Testis (tissue), 3 donors: ENCODE results near the gene ELL2. TPM values are rescaled to one million over a fixed set of nuclear protein-coding genes. Genes with fewer than 3 reads are reported as not detected.

Experiments used
- DNase-seq: peaks from one replicate; pipeline ENCODE4 v3.0.0-alpha.2; 2019
- H3K27ac ChIP-seq, 2 donors: fragments of 200-600 bp; sonication (generic); one replicate each; pipeline ENCODE4 v1.5.1; 2019
- H3K27me3 ChIP-seq: fragments of 200-600 bp; sonication (generic); one replicate; pipeline ENCODE4 v1.5.1; 2019
- H3K36me3 ChIP-seq: fragments of 200-600 bp; sonication (generic); one replicate; pipeline ENCODE4 v1.5.1; 2017; ENCODE audit warnings: low read depth; ENCODE audit errors: missing control alignments
- H3K4me1 ChIP-seq: fragments of 200-600 bp; sonication (generic); one replicate; pipeline ENCODE4 v1.5.1; 2019
- H3K4me3 ChIP-seq, 2 donors: fragments of 200-600 bp; sonication (generic); one replicate each; pipeline ENCODE4 v1.5.1; 2017 to 2019
- H3K9me3 ChIP-seq: fragments of 200-600 bp; sonication (generic); one replicate; pipeline ENCODE4 v1.5.1; 2017
- POLR2A ChIP-seq: fragments of 450-650 bp; IDR thresholded peaks from one replicate; pipeline ENCODE4 v1.6.1; 2017; ENCODE audit warnings: antibody characterized with exemption, mild to moderate bottlenecking, moderate library complexity
- WGBS, 2 donors: methylation state at CpG; one replicate each; pipeline ENCODE4 v1.1.5; 2018; 5-methylcytosine and 5-hydroxymethylcytosine counted together
- intact Hi-C: fragments of 100-400 bp; cut with DNase I; formaldehyde crosslinking; loops from one replicate; pipeline ENCODE4 v1.15.1; 2023; ENCODE audit warnings: low total_unique reads
- polyA plus RNA-seq: library from polyadenylated mRNA; stranded (reverse); fragments of 350-450 nt; fragmentation: Illumina TruSeq; extraction: RNeasy Lipid Tissue Mini Kit (QIAGEN cat#74804); gene quantifications from one replicate; pipeline ENCODE4 v1.2.3, GENCODE V29; 2014; ENCODE audit warnings: low read depth, low replicate concordance; ENCODE audit not compliant: insufficient read depth
- total RNA-seq, 2 donors: library from RNA; depleted of rRNA; stranded (reverse); fragments of >200 nt; gene quantifications; one replicate each; pipeline ENCODE4 v1.2.3, GENCODE V29; 2016
- TF ChIP-seq, protein P1 (sequence below), 3 experiments: fragments of 450-650 bp in 2 of 3; fragments of 200-600 bp in 1 of 3; sonication (generic) in 1 of 3; IDR thresholded peaks; one replicate each; pipeline ENCODE4 v1.5.1; 2016 to 2019; ENCODE audit warnings: antibody characterized with exemption in 3 of 3, mild to moderate bottlenecking in 2 of 3, moderate library complexity in 1 of 3

The ELL2 gene
- total and polyA plus RNA-seq, 3 donors from 2014 or later: 32.1 to 87.3 (median 78.9) TPM

- Histone ChIP-seq H3K4me1 (no peaks in the 10 kb centered on the region), H3K27me3 (no peaks in the 10 kb centered on the region), H3K9me3 (no peaks in the 10 kb centered on the region), H3K27ac (no peak overlapping the region), H3K36me3 (no peaks in the 10 kb centered on the region), H3K4me3 (no peak overlapping the region)
- no peak for DNase-seq
- TF ChIP-seq, protein P1, sequence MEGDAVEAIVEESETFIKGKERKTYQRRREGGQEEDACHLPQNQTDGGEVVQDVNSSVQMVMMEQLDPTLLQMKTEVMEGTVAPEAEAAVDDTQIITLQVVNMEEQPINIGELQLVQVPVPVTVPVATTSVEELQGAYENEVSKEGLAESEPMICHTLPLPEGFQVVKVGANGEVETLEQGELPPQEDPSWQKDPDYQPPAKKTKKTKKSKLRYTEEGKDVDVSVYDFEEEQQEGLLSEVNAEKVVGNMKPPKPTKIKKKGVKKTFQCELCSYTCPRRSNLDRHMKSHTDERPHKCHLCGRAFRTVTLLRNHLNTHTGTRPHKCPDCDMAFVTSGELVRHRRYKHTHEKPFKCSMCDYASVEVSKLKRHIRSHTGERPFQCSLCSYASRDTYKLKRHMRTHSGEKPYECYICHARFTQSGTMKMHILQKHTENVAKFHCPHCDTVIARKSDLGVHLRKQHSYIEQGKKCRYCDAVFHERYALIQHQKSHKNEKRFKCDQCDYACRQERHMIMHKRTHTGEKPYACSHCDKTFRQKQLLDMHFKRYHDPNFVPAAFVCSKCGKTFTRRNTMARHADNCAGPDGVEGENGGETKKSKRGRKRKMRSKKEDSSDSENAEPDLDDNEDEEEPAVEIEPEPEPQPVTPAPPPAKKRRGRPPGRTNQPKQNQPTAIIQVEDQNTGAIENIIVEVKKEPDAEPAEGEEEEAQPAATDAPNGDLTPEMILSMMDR (IDR thresholded peaks at IDR 0.05): no peak
- TF ChIP-seq POLR2A: no peak
- intact Hi-C loops: no loop called here
- WGBS, 2 donors: 71 to 74% methylated on average over 4 of the region's 4 CpGs
Measured at GRCh38 chr5:95883185-95884016, 78.2 kb downstream of the ELL2 start.

DNA sequence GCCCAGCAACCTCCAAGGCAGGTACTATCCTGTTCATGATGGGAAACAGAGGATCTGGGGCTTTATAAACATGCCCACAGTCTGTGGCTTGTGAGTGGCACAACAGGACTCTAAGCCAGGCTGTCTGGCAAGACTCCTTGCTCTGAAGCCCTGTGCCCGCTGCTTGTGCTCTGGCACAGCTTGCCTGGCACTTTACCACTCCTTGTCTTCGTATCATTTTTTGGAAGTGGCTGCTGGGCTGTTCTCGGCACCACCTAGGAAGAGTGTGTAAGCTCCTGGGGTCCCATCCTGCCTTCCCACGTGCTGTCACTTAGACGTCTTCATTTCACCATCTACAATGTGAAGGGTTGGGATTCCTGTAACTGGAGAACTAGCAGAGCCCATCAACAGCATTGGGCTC, 79.8 kb downstream of the ELL2 start:
- WGBS, 2 donors: 89% methylated on average over 5 of the region's 5 CpGs

DNA sequence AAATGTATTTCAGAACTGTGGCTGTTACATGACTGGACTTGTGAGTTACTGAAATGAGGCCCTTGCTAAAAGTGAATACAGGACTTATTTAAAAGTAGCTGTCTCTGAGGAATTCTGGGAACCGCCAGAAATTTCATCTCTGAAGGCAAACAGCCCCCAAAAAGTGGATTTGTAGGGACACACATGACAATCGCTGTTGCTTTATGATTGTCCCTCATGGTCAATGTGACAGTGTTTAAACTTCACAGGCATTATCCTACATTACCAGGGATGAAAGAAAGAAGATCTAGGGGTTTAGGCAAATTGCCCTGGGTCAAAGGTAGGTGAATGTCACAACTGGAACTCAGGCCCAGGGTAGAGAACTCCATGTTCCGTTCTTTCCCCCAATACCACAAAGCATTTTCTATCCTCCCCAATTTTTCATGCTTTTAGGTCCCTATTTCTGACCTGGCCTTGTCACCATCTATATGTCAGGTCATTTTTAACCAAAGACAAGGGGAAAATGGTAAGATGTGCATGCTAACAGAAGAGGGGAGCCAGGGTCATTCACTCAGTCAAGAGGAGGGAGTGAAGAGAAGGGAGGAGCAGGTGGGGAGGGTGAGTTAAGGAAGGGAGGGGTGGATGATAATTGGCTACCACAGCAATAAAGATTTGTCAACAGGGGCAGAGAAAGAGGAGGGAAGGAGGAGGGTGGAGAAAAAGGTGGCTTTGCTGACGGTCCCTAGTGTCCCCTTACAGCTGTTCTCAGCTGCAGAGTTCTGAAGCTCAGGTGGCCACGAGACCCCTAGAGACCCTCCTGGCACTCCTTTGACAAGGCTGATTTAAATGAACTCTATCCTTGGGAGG, 81.3 kb downstream of the ELL2 start:
- Histone ChIP-seq H3K36me3 (no peaks in the 10 kb centered on the region), H3K4me1 (no peaks in the 10 kb centered on the region), H3K4me3 (no peak overlapping the region), H3K27me3 (no peaks in the 10 kb centered on the region), H3K9me3 (no peaks in the 10 kb centered on the region), H3K27ac (no peak overlapping the region)
- no peak for TF ChIP-seq POLR2A
- no peak for DNase-seq
- intact Hi-C loops: no loop called here
- 77 to 89% methylated on average over 5 of the region's 5 CpGs for WGBS, 2 donors

More for the DNA sequence above, 79.8 kb downstream of the ELL2 start:
- no peaks in the 10 kb centered on the region for H3K4me1 ChIP-seq
- no peak overlapping the region for H3K4me3 ChIP-seq
- DNase-seq: no peak
- no peaks in the 10 kb centered on the region for H3K36me3 ChIP-seq
- intact Hi-C loops: no loop called here
- H3K27me3 ChIP-seq: no peaks in the 10 kb centered on the region
- no peak overlapping the region for H3K27ac ChIP-seq
- TF ChIP-seq, protein P1 (IDR thresholded peaks at IDR 0.05): no peak
- TF ChIP-seq POLR2A: no peak
- H3K9me3 ChIP-seq: no peaks in the 10 kb centered on the region

- Histone ChIP-seq H3K27ac (no peak overlapping the region), H3K4me3 (no peak overlapping the region), H3K36me3 (no peaks in the 10 kb centered on the region), H3K4me1 (no peaks in the 10 kb centered on the region), H3K9me3 (no peaks in the 10 kb centered on the region), H3K27me3 (no peaks in the 10 kb centered on the region)
- WGBS, 2 donors: 78 to 90% methylated on average over 5 of the region's 5 CpGs
- intact Hi-C loops: no loop called here
- no peak for TF ChIP-seq POLR2A
- TF ChIP-seq, protein P1 (IDR thresholded peaks at IDR 0.05): no peak
- no peak for DNase-seq
Measured at GRCh38 chr5:95879661-95880060, 82.0 kb downstream of the ELL2 start.
